Endothelial cell of umbilical vein (primary cell): Measurements from ENCODE around the gene SMYD4. TPM values are rescaled to one million over a fixed set of nuclear protein-coding genes. Genes with fewer than 3 reads are reported as not detected.

Experiments used
- BruUV-seq: library from RNA; stranded (reverse); fragments of 400-500 nt; replicated peaks from 2 replicates; lab custom pipeline; 2021; lab: Mats Ljungman, UMichigan
- CTCF ChIA-PET: fragments of 300-600, 350-600 bp; sonication (Branson Sonifier 250); formaldehyde crosslinking; loops from one replicate; lab custom pipeline; 2021; ENCODE audit warnings: antibody characterized with exemption, inconsistent platforms; lab: Charles Lee
- POLR2A ChIA-PET: fragments of 300-600, 350-600 bp; sonication (Branson Sonifier 250); formaldehyde crosslinking; loops from one replicate; lab custom pipeline; 2021; ENCODE audit warnings: antibody characterized with exemption, inconsistent platforms; lab: Charles Lee
- DNase-seq: peaks from one replicate; pipeline ENCODE4 v3.0.0-alpha.2; 2011; ENCODE audit warnings: low read depth, low spot score
- FAIRE-seq: peaks from 2 replicates; lab custom pipeline; 2011; peaks lifted over from hg19 to GRCh38; lab: Jason Lieb, UNC
- H2AFZ ChIP-seq: 2 replicates; pipeline ENCODE4 v1.6.0; 2012; ENCODE audit warnings: low read depth, low read length, control low read depth, inconsistent platforms
- H3K27ac ChIP-seq: 2 replicates; pipeline ENCODE4 v1.5.1; 2011; ENCODE audit warnings: low read depth, mild to moderate bottlenecking, control low read depth, low read length, moderate library complexity; ENCODE audit not compliant: insufficient read depth
- H3K27me3 ChIP-seq, 2 experiments: 2 replicates each; pipeline versions ENCODE4 v1.6.0 to v1.6.1; 2011; ENCODE audit warnings: low read length in 2 of 2, mixed read lengths in 1 of 2; ENCODE audit not compliant: control insufficient read depth in 2 of 2, insufficient read depth in 2 of 2
- H3K36me3 ChIP-seq, 2 experiments: 2 replicates in 1 of 2; 3 replicates in 1 of 2; pipeline ENCODE4 v1.5.1; 2011; ENCODE audit warnings: low read length in 2 of 2, mild to moderate bottlenecking in 1 of 2, moderate library complexity in 1 of 2; ENCODE audit not compliant: control insufficient read depth in 2 of 2, insufficient read depth in 2 of 2; ENCODE audit errors: extremely low read depth in 1 of 2
- H3K4me1 ChIP-seq: 3 replicates; pipeline ENCODE4 v1.5.1; 2011; ENCODE audit warnings: mild to moderate bottlenecking, low read length; ENCODE audit not compliant: control insufficient read depth, insufficient read depth; ENCODE audit errors: extremely low read depth
- H3K4me2 ChIP-seq: 2 replicates; pipeline ENCODE4 v1.6.1; 2011; ENCODE audit warnings: low read length, control low read depth, mixed read lengths; ENCODE audit not compliant: insufficient read depth
- H3K4me3 ChIP-seq, 3 experiments: fragments of 200-600 bp in 1 of 3; sonication (generic), shearing (Covaris generic) in 1 of 3; replicated peaks in 1 of 3; 2 replicates each; pipeline ENCODE4 v1.5.1; 2011 to 2016; ENCODE audit warnings: control low read depth in 3 of 3, low read length in 3 of 3, mild to moderate bottlenecking in 2 of 3, inconsistent platforms in 1 of 3, low read depth in 1 of 3, moderate library complexity in 1 of 3; ENCODE audit not compliant: insufficient read depth in 1 of 3
- H3K79me2 ChIP-seq: 2 replicates; pipeline ENCODE4 v1.6.0; 2012; ENCODE audit warnings: low read length, inconsistent platforms; ENCODE audit not compliant: control insufficient read depth, insufficient read depth
- H3K9ac ChIP-seq: replicated peaks from 2 replicates; pipeline ENCODE3; 2011; ENCODE audit warnings: low read length, control low read depth; ENCODE audit not compliant: insufficient read depth; ENCODE audit errors: extremely low read depth
- H3K9me1 ChIP-seq: replicated peaks from 3 replicates; pipeline ENCODE4 v1.6.0; 2011; ENCODE audit warnings: mild to moderate bottlenecking, low read length; ENCODE audit not compliant: control insufficient read depth, insufficient read depth; ENCODE audit errors: extremely low read depth
- H3K9me3 ChIP-seq: replicated peaks from 2 replicates; pipeline ENCODE4 v1.5.1; 2012; ENCODE audit warnings: low read length, inconsistent platforms; ENCODE audit not compliant: control insufficient read depth, insufficient read depth
- H4K20me1 ChIP-seq: replicated peaks from 2 replicates; pipeline ENCODE3; 2011; ENCODE audit warnings: mild to moderate bottlenecking, low read length; ENCODE audit not compliant: control insufficient read depth, insufficient read depth; ENCODE audit errors: extremely low read depth
- EZH2 ChIP-seq: IDR thresholded peaks from 2 replicates; pipeline ENCODE4 v1.6.1; 2012; ENCODE audit warnings: borderline replicate concordance, low read depth, mild to moderate bottlenecking, moderate library complexity, low read length, inconsistent platforms; ENCODE audit not compliant: severe bottlenecking
- FOS ChIP-seq: IDR thresholded peaks from 2 replicates; pipeline ENCODE4 v1.6.1; 2011; ENCODE audit warnings: mild to moderate bottlenecking, low read length, moderate library complexity, borderline replicate concordance; ENCODE audit not compliant: insufficient read depth
- GATA2 ChIP-seq: IDR thresholded peaks from 2 replicates; pipeline ENCODE4 v1.7.0; 2011; ENCODE audit warnings: low read depth, mild to moderate bottlenecking, moderate library complexity, mixed read lengths, low read length; ENCODE audit not compliant: insufficient read length, insufficient read depth
- JUN ChIP-seq: IDR thresholded peaks from 2 replicates; pipeline ENCODE4 v1.6.1; 2011; ENCODE audit warnings: borderline replicate concordance, low read depth; ENCODE audit not compliant: insufficient read length, insufficient read depth
- MYC ChIP-seq: IDR thresholded peaks from one replicate; pipeline ENCODE4 v1.6.1; 2011; ENCODE audit warnings: mild to moderate bottlenecking, low read depth, low read length
- POLR2A ChIP-seq: IDR thresholded peaks from 2 replicates; pipeline ENCODE4 v1.6.1; 2012; ENCODE audit warnings: low read depth, mild to moderate bottlenecking, control low read depth, low read length
- POLR2AphosphoS5 ChIP-seq: IDR thresholded peaks from 2 replicates; pipeline ENCODE4 v1.6.1; 2012; ENCODE audit warnings: low read depth, mild to moderate bottlenecking, control low read depth, low read length, moderate library complexity; ENCODE audit not compliant: insufficient read depth
- dilution Hi-C: fragments of 300-500 bp; cut with MboI; formaldehyde crosslinking; loops from one replicate; pipeline ENCODE4 v1.15.0; 2019; ENCODE audit warnings: low sequenced_read_pairs; ENCODE audit not compliant: extremely low pct_ligation_motif_present
- intact Hi-C: fragments of 100-400 bp; cut with micrococcal nuclease; formaldehyde crosslinking; loops from one replicate; pipeline ENCODE4 v1.10.0; 2022
- polyA plus RNA-seq, 4 experiments: library from polyadenylated mRNA; depleted of rRNA in 3 of 4; stranded (reverse) in 3 of 4; unstranded in 1 of 4; fragments of >200 nt; gene quantifications; 2 replicates each; pipeline versions ENCODE4 v1.2.1 to v1.2.3, GENCODE V29; 2011 to 2012; ENCODE audit warnings: missing spikeins in 1 of 4
- total RNA-seq: library from RNA; stranded (reverse); gene quantifications from 2 replicates; pipeline ENCODE4 v1.2.3, GENCODE V29; 2021
- TF ChIP-seq, protein P1 (sequence below), 2 donors: IDR thresholded peaks; 1 replicate in 1 of 2; 2 replicates in 1 of 2; pipeline ENCODE4 v1.5.1; 2011; ENCODE audit warnings: low read length in 2 of 2, mild to moderate bottlenecking in 2 of 2, moderate library complexity in 2 of 2, control low read depth in 1 of 2, inconsistent platforms in 1 of 2, low read depth in 1 of 2; ENCODE audit not compliant: insufficient read depth in 1 of 2; ENCODE audit errors: extremely low read depth in 1 of 2
- TF ChIP-seq, protein P2 (sequence below): IDR thresholded peaks from 2 replicates; pipeline ENCODE4 v1.6.1; 2011; ENCODE audit not compliant: insufficient read depth, insufficient read length

Gene SMYD4
- total and polyA plus RNA-seq, 2 donors (not counting 3 experiments of a cell fraction or from before 2014, with no cell fraction given): 6.0 to 14.6 TPM

DNA sequence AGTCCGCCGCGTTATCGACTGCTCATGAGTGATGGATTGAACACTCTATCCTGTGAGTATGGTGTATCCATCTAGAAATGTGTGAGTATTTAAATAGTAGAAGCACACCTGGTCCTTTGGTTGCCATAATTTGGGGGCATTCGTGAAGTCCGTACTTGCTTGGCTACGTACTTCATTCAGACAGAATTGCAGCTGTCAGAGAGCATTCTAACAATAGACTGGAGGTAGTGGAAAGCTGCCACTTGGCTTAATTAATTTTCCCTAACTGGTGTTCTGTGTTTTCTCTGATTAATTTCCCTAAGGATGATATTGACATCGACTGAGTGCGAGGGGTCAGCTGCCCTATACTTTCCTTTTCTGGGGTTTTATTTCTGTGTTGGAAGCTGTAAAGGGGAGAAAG, 14.2 kb upstream of the SMYD4 start:
- Histone ChIP-seq H3K36me3 (peaks cover 11 to 18% of the 10 kb centered on the region in 2 experiments), H3K9ac (no peak overlapping the region), H3K9me1 (no peaks in the 10 kb centered on the region), H3K4me3 (no peak overlapping the region), H3K4me2 (no peak overlapping the region), H3K27me3 (no peaks in the 10 kb centered on the region), H3K27ac (no peak overlapping the region), H4K20me1 (no peaks in the 10 kb centered on the region), H3K9me3 (no peaks in the 10 kb centered on the region), H3K79me2 (peaks cover 12% of the 10 kb centered on the region), H2AFZ (no peak overlapping the region), H3K4me1 (no peaks in the 10 kb centered on the region)
- POLR2A ChIA-PET: no interaction called here
- no peak for DNase-seq
- dilution Hi-C loops (no loop called here), intact Hi-C loops (no loop called here)
- CTCF ChIA-PET: interaction anchor here (0.5 to 1.1 kb wide), 3 partner anchors 21 to 79 kb away, joined by 3 read pairs; no protein-coding TSS in a partner anchor
- no TSS peak for BruUV-seq
- TF ChIP-seq POLR2A (no peak), GATA2 (no peak), JUN (no peak), FOS (no peak), POLR2AphosphoS5 (no peak), EZH2 (no peak), MYC (no peak)
- TF ChIP-seq, protein P1, sequence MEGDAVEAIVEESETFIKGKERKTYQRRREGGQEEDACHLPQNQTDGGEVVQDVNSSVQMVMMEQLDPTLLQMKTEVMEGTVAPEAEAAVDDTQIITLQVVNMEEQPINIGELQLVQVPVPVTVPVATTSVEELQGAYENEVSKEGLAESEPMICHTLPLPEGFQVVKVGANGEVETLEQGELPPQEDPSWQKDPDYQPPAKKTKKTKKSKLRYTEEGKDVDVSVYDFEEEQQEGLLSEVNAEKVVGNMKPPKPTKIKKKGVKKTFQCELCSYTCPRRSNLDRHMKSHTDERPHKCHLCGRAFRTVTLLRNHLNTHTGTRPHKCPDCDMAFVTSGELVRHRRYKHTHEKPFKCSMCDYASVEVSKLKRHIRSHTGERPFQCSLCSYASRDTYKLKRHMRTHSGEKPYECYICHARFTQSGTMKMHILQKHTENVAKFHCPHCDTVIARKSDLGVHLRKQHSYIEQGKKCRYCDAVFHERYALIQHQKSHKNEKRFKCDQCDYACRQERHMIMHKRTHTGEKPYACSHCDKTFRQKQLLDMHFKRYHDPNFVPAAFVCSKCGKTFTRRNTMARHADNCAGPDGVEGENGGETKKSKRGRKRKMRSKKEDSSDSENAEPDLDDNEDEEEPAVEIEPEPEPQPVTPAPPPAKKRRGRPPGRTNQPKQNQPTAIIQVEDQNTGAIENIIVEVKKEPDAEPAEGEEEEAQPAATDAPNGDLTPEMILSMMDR (IDR thresholded peaks at IDR 0.05; ENCODE audit: extremely low read depth in 1 of 2, insufficient read depth in 1 of 2, low read depth in 1 of 2, low read length in 2 of 2): no peak
- TF ChIP-seq, protein P2, sequence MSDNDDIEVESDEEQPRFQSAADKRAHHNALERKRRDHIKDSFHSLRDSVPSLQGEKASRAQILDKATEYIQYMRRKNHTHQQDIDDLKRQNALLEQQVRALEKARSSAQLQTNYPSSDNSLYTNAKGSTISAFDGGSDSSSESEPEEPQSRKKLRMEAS: no peak
- no peak for FAIRE-seq
